Measurements from ENCODE around the gene ASB10. TPM values are rescaled to one million over a fixed set of nuclear protein-coding genes. Genes with fewer than 3 reads are reported as not detected.

ASB10 gene
- total and polyA plus RNA-seq, 5 experiments from 2014 or later: not detected

GRCh38 chr7:151128144-151128543 lies 58.9 kb downstream of the ASB10 start:
- H3K27me3 Mint-ChIP-seq: peaks cover 0 to 16% (median 0%) of the 10 kb centered on the region in 5 donors
- peaks cover 0 to 8% (median 5%) of the 10 kb centered on the region in 4 donors for H3K4me1 Mint-ChIP-seq
- no peak for ATAC-seq
- H3K4me3 Mint-ChIP-seq: no peak overlapping the region
- no peaks in the 10 kb centered on the region for H3K9me3 Mint-ChIP-seq
- POLR2A ChIA-PET: interaction anchor here (0.7 kb wide), 1 partner anchor 54 kb away, joined by 3 read pairs; no protein-coding TSS in a partner anchor
- no peak overlapping the region for H3K27ac Mint-ChIP-seq
- DNase-seq: no peak
- H3K36me3 Mint-ChIP-seq: peaks cover 0 to 42% (median 7%) of the 10 kb centered on the region in 3 donors

DNA sequence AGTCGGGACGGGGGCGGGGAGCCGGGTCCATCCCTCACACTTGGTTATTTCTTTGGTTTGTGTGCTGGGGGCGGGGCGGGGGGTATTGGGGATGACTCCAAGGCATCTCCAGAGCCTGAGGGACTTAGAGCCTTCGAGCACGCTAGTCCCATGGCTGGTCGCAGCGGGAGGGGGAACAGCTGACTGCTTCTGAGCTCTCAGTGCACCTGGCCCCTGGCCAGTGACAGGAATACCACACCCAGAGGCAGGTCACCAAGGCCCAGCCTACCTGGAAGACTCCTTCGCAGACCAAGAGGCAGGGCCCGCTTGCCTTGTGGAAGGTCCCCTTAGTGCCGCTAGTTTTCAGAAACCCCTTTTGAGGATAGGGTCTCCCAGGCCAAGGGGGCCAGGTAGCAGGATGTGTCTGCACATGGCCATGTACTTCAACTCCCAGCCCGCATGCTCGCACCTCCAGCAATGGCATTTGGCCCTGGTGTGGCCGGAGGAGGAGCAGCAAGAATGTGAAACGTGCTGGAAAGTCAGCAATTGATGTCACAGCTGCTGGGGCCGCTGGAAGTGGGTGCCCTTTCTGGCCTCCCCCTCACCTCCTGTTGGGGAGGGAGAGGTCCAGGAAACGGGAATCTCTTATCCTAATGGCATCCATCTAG lies 60.4 kb downstream of the ASB10 start:
- POLR2A ChIA-PET: no interaction called here
- Mint-ChIP-seq H3K9me3 (no peaks in the 10 kb centered on the region), H3K4me3 (no peak overlapping the region), H3K27ac (no peak overlapping the region), H3K4me1 (peaks cover 0 to 8% (median 6%) of the 10 kb centered on the region in 4 donors), H3K36me3 (peaks cover 0 to 38% (median 7%) of the 10 kb centered on the region in 3 donors), H3K27me3 (peaks cover 0 to 16% (median 0%) of the 10 kb centered on the region in 5 donors)
- no peak for ATAC-seq
- no peak for DNase-seq

DNA sequence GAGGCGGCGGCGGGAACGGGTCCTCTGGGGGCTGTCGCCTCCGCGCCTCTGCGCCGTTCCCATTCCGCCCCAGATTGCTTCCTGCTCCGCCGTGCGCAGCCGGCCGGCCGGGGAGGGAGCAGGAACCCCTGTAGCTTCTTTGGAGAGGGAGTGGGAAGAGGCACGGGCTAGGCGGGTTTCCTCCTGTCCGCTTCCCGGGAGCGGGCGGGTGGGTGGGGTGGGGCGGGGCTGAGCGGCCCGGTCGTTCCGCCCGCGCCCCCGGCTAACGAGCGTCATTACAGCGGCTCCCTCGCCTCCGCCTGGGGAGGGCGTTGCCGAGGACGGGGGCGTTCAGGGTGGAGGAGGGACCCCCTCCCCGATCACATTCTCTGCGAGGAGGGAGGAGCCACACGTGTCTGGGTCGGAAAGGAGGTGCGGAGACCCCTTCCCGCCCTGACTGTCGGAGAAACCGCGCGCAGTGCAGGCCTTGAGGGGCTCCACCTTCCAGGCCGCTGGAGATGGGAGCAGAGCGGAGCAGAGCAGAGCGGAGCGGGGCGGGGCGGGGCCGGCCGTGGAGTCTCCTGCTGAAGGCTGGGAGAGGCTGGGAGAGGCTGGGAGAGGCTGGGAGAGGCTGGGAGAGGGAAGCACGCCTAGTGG lies 61.1 kb downstream of the ASB10 start:
- peak overlapping the region in 2 of 10 donors; percentile 25 to 35 for H3K4me3 Mint-ChIP-seq
- H3K36me3 Mint-ChIP-seq: peaks cover 0 to 38% (median 7%) of the 10 kb centered on the region in 3 donors
- H3K27ac Mint-ChIP-seq: no peak overlapping the region
- POLR2A ChIA-PET: no interaction called here
- no peak for ATAC-seq
- H3K4me1 Mint-ChIP-seq: peaks cover 0 to 9% (median 6%) of the 10 kb centered on the region in 4 donors
- no peak for DNase-seq
- H3K9me3 Mint-ChIP-seq: no peaks in the 10 kb centered on the region
- H3K27me3 Mint-ChIP-seq: peaks cover 0 to 16% (median 0%) of the 10 kb centered on the region in 5 donors

Other genes starting within 250 kb of the ASB10 start
- 1 to 10 TPM; 1.3 to 1.6 TPM for gene KCNH2, start 208.9 kb downstream of the ASB10 start, total RNA-seq
- 1 to 10 TPM in 2 of 3 donors, under 1 TPM in 1; 0.45 to 2.5 (median 1.5) TPM for gene KCNH2, start 208.9 kb downstream of the ASB10 start, polyA plus RNA-seq
- gene NOS3, start 196.2 kb downstream of the ASB10 start, total RNA-seq: 1 to 10 TPM; 1.7 to 1.8 TPM
- gene NOS3, start 196.2 kb downstream of the ASB10 start, polyA plus RNA-seq: 1 to 10 TPM; 1.4 to 3.3 (median 2.0) TPM
- 10 to 100 TPM; 34.6 to 42.2 TPM for gene ATG9B, start 162.8 kb downstream of the ASB10 start, total RNA-seq
- gene ATG9B, start 162.8 kb downstream of the ASB10 start, polyA plus RNA-seq: 10 to 100 TPM in 2 of 3 donors, 1 to 10 TPM in 1; 9.2 to 39.1 (median 24.7) TPM
- 10 to 100 TPM; 71.3 to 74.7 TPM for gene ABCB8, start 158.8 kb downstream of the ASB10 start, total RNA-seq
- 10 to 100 TPM; 17.1 to 18.4 (median 17.4) TPM for gene ABCB8, start 158.8 kb downstream of the ASB10 start, polyA plus RNA-seq
- 10 to 100 TPM; 13.5 TPM for gene ASIC3, start 138.7 kb downstream of the ASB10 start, total RNA-seq
- not detected for gene ASIC3, start 138.7 kb downstream of the ASB10 start, polyA plus RNA-seq
- gene CDK5, start 129.4 kb downstream of the ASB10 start, total RNA-seq: 1 to 10 TPM; 4.1 to 6.0 TPM
- gene CDK5, start 129.4 kb downstream of the ASB10 start, polyA plus RNA-seq: 10 to 100 TPM; 10.7 to 13.2 (median 11.7) TPM
- 10 to 100 TPM; 52.5 to 60.6 TPM for gene SLC4A2, start 127.7 kb downstream of the ASB10 start, total RNA-seq
- 10 to 100 TPM; 10.1 to 18.0 (median 14.8) TPM for gene SLC4A2, start 127.7 kb downstream of the ASB10 start, polyA plus RNA-seq
- gene FASTK, start 106.4 kb downstream of the ASB10 start, total RNA-seq: 100 to 1,000 TPM; 145 TPM
- gene FASTK, start 106.4 kb downstream of the ASB10 start, polyA plus RNA-seq: 10 to 100 TPM; 38.8 to 63.6 (median 44.2) TPM
- gene TMUB1, start 103.8 kb downstream of the ASB10 start, total RNA-seq: 10 to 100 TPM; 41.8 to 45.6 TPM
- 10 to 100 TPM; 42.9 to 70.6 (median 49.1) TPM for gene TMUB1, start 103.8 kb downstream of the ASB10 start, polyA plus RNA-seq
- 10 to 100 TPM; 35.2 to 36.9 TPM for gene AGAP3, start 100.8 kb downstream of the ASB10 start, total RNA-seq
- 1 to 10 TPM; 1.1 to 6.0 (median 3.7) TPM for gene AGAP3, start 100.8 kb downstream of the ASB10 start, polyA plus RNA-seq
- gene GBX1, start 19.6 kb downstream of the ASB10 start, total RNA-seq: not detected
- not detected for gene GBX1, start 19.6 kb downstream of the ASB10 start, polyA plus RNA-seq
- 1 to 10 TPM; 2.5 to 2.6 TPM for gene H2BK1, start 23.2 kb upstream of the ASB10 start, total RNA-seq
- not detected for gene H2BK1, start 23.2 kb upstream of the ASB10 start, polyA plus RNA-seq
- gene ABCF2, start 40.0 kb upstream of the ASB10 start, total RNA-seq: 10 to 100 TPM; 30.2 to 34.2 TPM
- 10 to 100 TPM; 23.0 to 40.4 (median 31.6) TPM for gene ABCF2, start 40.0 kb upstream of the ASB10 start, polyA plus RNA-seq
- 10 to 100 TPM; 47.8 to 48.6 TPM for gene CHPF2, start 45.2 kb upstream of the ASB10 start, total RNA-seq
- 10 to 100 TPM; 16.8 to 20.1 (median 17.6) TPM for gene CHPF2, start 45.2 kb upstream of the ASB10 start, polyA plus RNA-seq
- 10 to 100 TPM in 1 of 2 experiments, 1 to 10 TPM in 1; 9.7 to 11.8 TPM for gene SMARCD3, start 61.4 kb upstream of the ASB10 start, total RNA-seq
- 10 to 100 TPM in 2 of 3 donors, 1 to 10 TPM in 1; 9.8 to 18.6 (median 15.6) TPM for gene SMARCD3, start 61.4 kb upstream of the ASB10 start, polyA plus RNA-seq
- 100 to 1,000 TPM in 1 of 2 experiments, 10 to 100 TPM in 1; 95.8 to 109 TPM for gene NUB1, start 154.6 kb upstream of the ASB10 start, total RNA-seq
- gene NUB1, start 154.6 kb upstream of the ASB10 start, polyA plus RNA-seq: 10 to 100 TPM; 66.1 to 70.7 (median 68.8) TPM
- gene WDR86, start 222.8 kb upstream of the ASB10 start, total RNA-seq: under 1 TPM; 0.47 to 0.85 TPM
- gene WDR86, start 222.8 kb upstream of the ASB10 start, polyA plus RNA-seq: 1 to 10 TPM in 1 of 3 donors, under 1 TPM in 2; 0.67 to 1.2 (median 0.81) TPM

Data from naive thymus-derived CD8-positive, alpha-beta T cell (primary cell).